Hepatocyte (in vitro differentiated cells): ENCODE results near the gene GOLGA6C. TPM values are rescaled to one million over a fixed set of nuclear protein-coding genes. Genes with fewer than 3 reads are reported as not detected.

Experiments
- DNase-seq: peaks from one replicate; pipeline ENCODE4 v3.0.0-alpha.2; 2016; ENCODE audit warnings: low spot score
- H2AFZ ChIP-seq: fragments of 200-600 bp; sonication (generic); 2 replicates; pipeline ENCODE4 v1.6.0; 2016; ENCODE audit warnings: antibody characterized with exemption, mild to moderate bottlenecking
- H3K27ac ChIP-seq: fragments of 200-600 bp; sonication (generic); 2 replicates; pipeline ENCODE4 v1.5.1; 2016; ENCODE audit warnings: mild to moderate bottlenecking
- H3K27me3 ChIP-seq: fragments of 200-600 bp; sonication (generic); 2 replicates; pipeline ENCODE4 v1.6.1; 2016
- H3K36me3 ChIP-seq: fragments of 200-600 bp; sonication (generic); replicated peaks from 2 replicates; pipeline ENCODE4 v1.5.1; 2016; ENCODE audit warnings: low read depth; ENCODE audit not compliant: insufficient read depth
- H3K4me1 ChIP-seq: fragments of 200-600 bp; sonication (generic); 2 replicates; pipeline ENCODE4 v1.5.1; 2016; ENCODE audit warnings: mild to moderate bottlenecking, moderate library complexity; ENCODE audit not compliant: insufficient read depth
- H3K4me2 ChIP-seq: fragments of 200-600 bp; sonication (generic); 2 replicates; pipeline ENCODE4 v1.6.0; 2016
- H3K4me3 ChIP-seq: fragments of 200-600 bp; sonication (generic); 2 replicates; pipeline ENCODE4 v1.5.1; 2016; ENCODE audit warnings: mild to moderate bottlenecking
- H3K79me2 ChIP-seq: fragments of 200-600 bp; sonication (generic); 2 replicates; pipeline ENCODE4 v1.6.0; 2017; ENCODE audit warnings: mild to moderate bottlenecking
- H3K9me2 ChIP-seq: fragments of 200-600 bp; sonication (generic); replicated peaks from 2 replicates; pipeline ENCODE4 v1.6.0; 2017; ENCODE audit warnings: mild to moderate bottlenecking; ENCODE audit not compliant: insufficient read depth
- H3K9me3 ChIP-seq: fragments of 200-600 bp; sonication (generic); 2 replicates; pipeline ENCODE4 v1.5.1; 2016; ENCODE audit warnings: low read depth, mild to moderate bottlenecking
- H4K20me1 ChIP-seq: fragments of 200-600 bp; sonication (generic); 2 replicates; pipeline ENCODE4 v1.6.0; 2016; ENCODE audit warnings: mild to moderate bottlenecking; ENCODE audit not compliant: insufficient read depth, poor library complexity, severe bottlenecking
- EZH2 ChIP-seq: fragments of 200-600 bp; sonication (generic); IDR thresholded peaks from 2 replicates; pipeline ENCODE4 v1.6.1; 2016; ENCODE audit warnings: antibody characterized with exemption, mild to moderate bottlenecking, borderline replicate concordance
- EZH2phosphoT487 ChIP-seq: fragments of 200-600 bp; sonication (generic); IDR thresholded peaks from one replicate; pipeline ENCODE4 v1.6.1; 2018; ENCODE audit warnings: antibody characterized with exemption, mild to moderate bottlenecking, low read depth, moderate library complexity; ENCODE audit not compliant: unreplicated experiment, severe bottlenecking
- WGBS: methylation state at CpG from one replicate; pipeline ENCODE4 v1.1.6; 2016; ENCODE audit warnings: low lambda C conversion rate; ENCODE audit errors: missing lambda C conversion rate; 5-methylcytosine and 5-hydroxymethylcytosine counted together
- polyA plus RNA-seq: library from polyadenylated mRNA; unstranded; fragments of >200 nt; fragmentation: Nextera tagmentation; extraction: Ambion mirVana; gene quantifications from 2 replicates; pipeline ENCODE4 v1.2.1, GENCODE V29; 2016
- total RNA-seq: library from RNA; depleted of rRNA; stranded (reverse); fragments of >200 nt; gene quantifications from 2 replicates; pipeline ENCODE4 v1.2.3, GENCODE V29; 2014
- TF ChIP-seq, protein P1 (sequence below): fragments of 200-600 bp; sonication (generic); IDR thresholded peaks from 2 replicates; pipeline ENCODE4 v1.5.1; 2016; ENCODE audit warnings: antibody characterized with exemption, mild to moderate bottlenecking; ENCODE audit not compliant: poor library complexity

The GOLGA6C gene
- total and polyA plus RNA-seq, 2 experiments from 2014 or later, result not detected

DNA sequence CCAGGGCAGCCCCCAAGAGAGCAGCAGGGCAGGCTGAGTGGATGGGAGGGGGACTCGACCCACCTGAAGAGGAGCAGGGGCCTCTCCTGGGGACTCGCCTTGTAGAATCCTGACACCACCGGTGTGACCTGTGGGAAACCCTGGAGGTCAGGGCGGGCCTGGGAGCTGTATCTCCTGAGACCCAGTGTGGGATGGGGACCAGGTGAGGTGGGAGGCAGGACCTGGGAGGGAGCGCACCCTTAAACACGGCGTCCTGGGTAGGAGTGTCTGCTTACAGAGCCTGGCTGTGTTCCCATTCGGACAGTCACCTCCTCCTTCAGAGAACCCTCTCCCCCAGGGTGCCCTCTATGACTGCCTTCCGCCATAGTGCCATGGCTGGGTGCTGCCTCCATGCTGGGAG, 29.3 kb upstream of the GOLGA6C start:
- H3K79me2 ChIP-seq, result no peaks in the 10 kb centered on the region
- H2AFZ ChIP-seq, result no peak overlapping the region
- H4K20me1 ChIP-seq, result no peaks in the 10 kb centered on the region
- no peaks in the 10 kb centered on the region for H3K9me3 ChIP-seq
- H3K9me2 ChIP-seq, result no peaks in the 10 kb centered on the region
- TF ChIP-seq EZH2phosphoT487, result no peak
- TF ChIP-seq EZH2, result no peak
- TF ChIP-seq, protein P1, sequence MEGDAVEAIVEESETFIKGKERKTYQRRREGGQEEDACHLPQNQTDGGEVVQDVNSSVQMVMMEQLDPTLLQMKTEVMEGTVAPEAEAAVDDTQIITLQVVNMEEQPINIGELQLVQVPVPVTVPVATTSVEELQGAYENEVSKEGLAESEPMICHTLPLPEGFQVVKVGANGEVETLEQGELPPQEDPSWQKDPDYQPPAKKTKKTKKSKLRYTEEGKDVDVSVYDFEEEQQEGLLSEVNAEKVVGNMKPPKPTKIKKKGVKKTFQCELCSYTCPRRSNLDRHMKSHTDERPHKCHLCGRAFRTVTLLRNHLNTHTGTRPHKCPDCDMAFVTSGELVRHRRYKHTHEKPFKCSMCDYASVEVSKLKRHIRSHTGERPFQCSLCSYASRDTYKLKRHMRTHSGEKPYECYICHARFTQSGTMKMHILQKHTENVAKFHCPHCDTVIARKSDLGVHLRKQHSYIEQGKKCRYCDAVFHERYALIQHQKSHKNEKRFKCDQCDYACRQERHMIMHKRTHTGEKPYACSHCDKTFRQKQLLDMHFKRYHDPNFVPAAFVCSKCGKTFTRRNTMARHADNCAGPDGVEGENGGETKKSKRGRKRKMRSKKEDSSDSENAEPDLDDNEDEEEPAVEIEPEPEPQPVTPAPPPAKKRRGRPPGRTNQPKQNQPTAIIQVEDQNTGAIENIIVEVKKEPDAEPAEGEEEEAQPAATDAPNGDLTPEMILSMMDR, result no peak
- H3K4me2 ChIP-seq, result no peak overlapping the region
- H3K36me3 ChIP-seq, result no peaks in the 10 kb centered on the region
- no peak overlapping the region for H3K27ac ChIP-seq
- no peak overlapping the region for H3K4me3 ChIP-seq
- 95% methylated on average over 9 of the region's 9 CpGs for WGBS
- H3K27me3 ChIP-seq, result no peaks in the 10 kb centered on the region
- DNase-seq, result no peak
- H3K4me1 ChIP-seq, result no peaks in the 10 kb centered on the region

DNA sequence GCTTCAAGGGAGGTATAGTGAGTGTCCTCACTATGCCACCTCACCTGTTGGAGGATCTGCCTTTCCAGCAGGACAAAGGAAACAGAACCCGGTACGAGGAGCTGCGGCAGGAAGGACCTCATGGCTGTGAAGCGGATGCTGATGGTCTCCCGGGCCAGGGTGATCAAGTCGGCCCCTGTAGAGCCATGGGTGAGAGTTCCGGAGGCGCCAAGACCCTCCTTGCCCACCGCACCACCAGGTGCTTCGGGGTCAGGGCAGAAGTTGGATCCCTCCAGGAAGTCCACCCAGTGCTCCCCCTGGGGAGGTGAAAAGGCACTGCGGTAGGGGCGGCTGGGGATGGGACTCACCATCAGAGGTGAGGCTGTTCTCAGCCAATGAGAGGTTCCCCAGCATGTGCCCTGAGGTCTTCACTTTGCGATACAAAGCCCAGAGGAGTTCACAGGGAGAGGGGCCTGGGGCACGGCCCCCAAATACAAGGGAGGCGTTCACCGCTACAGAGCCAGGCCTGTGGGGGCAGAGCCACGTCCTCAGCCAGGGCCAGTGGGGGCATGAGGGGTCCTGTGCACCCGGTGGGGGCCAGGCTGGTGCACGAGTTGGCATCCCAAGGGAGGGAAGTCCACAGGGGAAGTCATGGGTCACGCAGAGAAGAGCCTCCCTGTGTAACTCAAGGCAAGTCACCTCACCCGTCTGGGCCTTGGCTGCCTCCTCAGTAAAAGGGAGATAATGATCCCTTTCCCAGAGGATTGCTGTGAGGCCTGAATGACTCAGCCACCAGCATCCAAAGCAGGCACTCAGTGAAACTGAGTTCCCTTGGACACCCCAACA, 28.7 kb upstream of the GOLGA6C start:
- no peaks in the 10 kb centered on the region for H3K9me3 ChIP-seq
- H3K4me2 ChIP-seq, result no peak overlapping the region
- no peaks in the 10 kb centered on the region for H3K4me1 ChIP-seq
- no peaks in the 10 kb centered on the region for H4K20me1 ChIP-seq
- no peak for DNase-seq
- H2AFZ ChIP-seq, result no peak overlapping the region
- H3K4me3 ChIP-seq, result no peak overlapping the region
- no peaks in the 10 kb centered on the region for H3K27me3 ChIP-seq
- H3K27ac ChIP-seq, result no peak overlapping the region
- no peak for TF ChIP-seq EZH2
- TF ChIP-seq, protein P1, result no peak
- TF ChIP-seq EZH2phosphoT487, result no peak
- no peaks in the 10 kb centered on the region for H3K36me3 ChIP-seq
- no peaks in the 10 kb centered on the region for H3K79me2 ChIP-seq
- WGBS, result 95% methylated on average over 21 of the region's 21 CpGs
- H3K9me2 ChIP-seq, result no peaks in the 10 kb centered on the region

DNA sequence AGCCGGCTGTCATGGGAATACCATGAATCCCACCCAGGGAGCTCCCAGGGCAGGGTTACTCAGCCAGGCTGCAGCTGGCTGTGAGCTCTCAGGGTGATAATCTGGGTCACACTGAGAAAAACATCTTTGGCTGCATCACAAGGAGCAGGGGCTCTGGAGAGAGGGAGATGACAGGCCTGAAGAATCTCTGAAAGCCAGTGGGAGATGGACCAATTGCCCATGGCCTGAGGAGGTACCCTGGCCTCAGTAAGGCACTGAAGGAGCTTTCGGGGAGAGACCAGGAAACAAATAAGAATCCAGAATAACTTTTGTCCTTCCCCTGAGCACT, 28.2 kb upstream of the GOLGA6C start:
- no peak for DNase-seq
- H3K9me2 ChIP-seq, result no peaks in the 10 kb centered on the region
- no peak overlapping the region for H3K4me3 ChIP-seq
- H3K79me2 ChIP-seq, result no peaks in the 10 kb centered on the region
- H3K27me3 ChIP-seq, result no peaks in the 10 kb centered on the region
- H3K4me1 ChIP-seq, result no peaks in the 10 kb centered on the region
- H4K20me1 ChIP-seq, result no peaks in the 10 kb centered on the region
- H3K36me3 ChIP-seq, result no peaks in the 10 kb centered on the region
- TF ChIP-seq EZH2phosphoT487 (no peak), EZH2 (no peak)
- TF ChIP-seq, protein P1, result no peak
- no peak overlapping the region for H2AFZ ChIP-seq
- 76% methylated on average over 2 of the region's 2 CpGs for WGBS
- H3K4me2 ChIP-seq, result no peak overlapping the region
- no peak overlapping the region for H3K27ac ChIP-seq
- no peaks in the 10 kb centered on the region for H3K9me3 ChIP-seq
